Tibial artery (tissue), 4 donors: ENCODE measurements around the gene LHPP.

Source experiments
- DNase-seq, 2 donors: peaks; one replicate each; pipeline ENCODE4 v3.0.0-alpha.2; 2019
- H3K27ac ChIP-seq, 2 donors: fragments of 200-600 bp; sonication (generic) in 1 of 2; 1 replicate in 1 of 2; 2 replicates in 1 of 2; pipeline ENCODE4 v1.5.1; 2018 to 2019; ENCODE audit warnings: mild to moderate bottlenecking in 1 of 2
- H3K27me3 ChIP-seq, 2 donors: fragments of 200-600 bp; sonication (generic) in 1 of 2; one replicate each; pipeline versions ENCODE4 v1.5.1 to v1.6.0; 2016 to 2019
- H3K36me3 ChIP-seq, 3 donors: fragments of 200-600 bp; sonication (generic) in 2 of 3; one replicate each; pipeline ENCODE4 v1.5.1; 2016 to 2019; ENCODE audit warnings: mild to moderate bottlenecking in 2 of 3
- H3K4me1 ChIP-seq, 4 donors: fragments of 200-600 bp; sonication (generic) in 2 of 4; 1 replicate in 3 of 4; 2 replicates in 1 of 4; pipeline ENCODE4 v1.5.1; 2016 to 2019
- H3K4me3 ChIP-seq, 2 donors: fragments of 200-600 bp; sonication (generic) in 1 of 2; 1 replicate in 1 of 2; 2 replicates in 1 of 2; pipeline ENCODE4 v1.5.1; 2018 to 2019; ENCODE audit warnings: mild to moderate bottlenecking in 2 of 2
- H3K9me3 ChIP-seq, 3 donors: fragments of 200-600 bp; sonication (generic) in 1 of 3; one replicate each; pipeline ENCODE4 v1.5.1; 2016 to 2019
- intact Hi-C: fragments of 100-400 bp; cut with DNase I; formaldehyde crosslinking; loops from one replicate; pipeline ENCODE4 v1.15.0; 2023; ENCODE audit warnings: low total_unique reads
- TF ChIP-seq, protein P1 (sequence below), 2 experiments: fragments of 200-600 bp in 1 of 2; fragments of 450-650 bp in 1 of 2; IDR thresholded peaks; one replicate each; pipeline ENCODE4 v1.5.1; 2017 to 2019; ENCODE audit warnings: antibody characterized with exemption in 2 of 2, mild to moderate bottlenecking in 1 of 2, moderate library complexity in 1 of 2

Gene LHPP

DNA sequence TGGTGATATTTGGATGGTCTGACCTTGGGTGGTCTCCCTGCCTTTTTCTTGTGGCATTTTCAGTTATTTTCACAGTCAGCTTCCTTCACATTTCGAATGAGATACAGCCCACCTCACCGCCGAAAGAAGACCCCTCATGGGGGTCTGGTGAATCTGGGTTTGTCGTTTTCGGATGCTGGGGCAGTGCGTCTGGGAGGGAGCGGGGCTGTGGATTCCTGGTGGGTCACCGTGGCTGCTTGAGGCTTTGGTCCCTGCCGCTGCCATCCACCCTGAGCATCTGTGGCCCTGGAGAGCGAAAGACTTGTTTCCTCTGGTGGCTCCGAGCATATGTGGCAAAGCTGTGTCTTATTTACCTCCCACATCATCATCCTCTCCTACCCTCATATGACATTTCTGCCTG lies 43.1 kb downstream of the LHPP start:
- TF ChIP-seq, protein P1, sequence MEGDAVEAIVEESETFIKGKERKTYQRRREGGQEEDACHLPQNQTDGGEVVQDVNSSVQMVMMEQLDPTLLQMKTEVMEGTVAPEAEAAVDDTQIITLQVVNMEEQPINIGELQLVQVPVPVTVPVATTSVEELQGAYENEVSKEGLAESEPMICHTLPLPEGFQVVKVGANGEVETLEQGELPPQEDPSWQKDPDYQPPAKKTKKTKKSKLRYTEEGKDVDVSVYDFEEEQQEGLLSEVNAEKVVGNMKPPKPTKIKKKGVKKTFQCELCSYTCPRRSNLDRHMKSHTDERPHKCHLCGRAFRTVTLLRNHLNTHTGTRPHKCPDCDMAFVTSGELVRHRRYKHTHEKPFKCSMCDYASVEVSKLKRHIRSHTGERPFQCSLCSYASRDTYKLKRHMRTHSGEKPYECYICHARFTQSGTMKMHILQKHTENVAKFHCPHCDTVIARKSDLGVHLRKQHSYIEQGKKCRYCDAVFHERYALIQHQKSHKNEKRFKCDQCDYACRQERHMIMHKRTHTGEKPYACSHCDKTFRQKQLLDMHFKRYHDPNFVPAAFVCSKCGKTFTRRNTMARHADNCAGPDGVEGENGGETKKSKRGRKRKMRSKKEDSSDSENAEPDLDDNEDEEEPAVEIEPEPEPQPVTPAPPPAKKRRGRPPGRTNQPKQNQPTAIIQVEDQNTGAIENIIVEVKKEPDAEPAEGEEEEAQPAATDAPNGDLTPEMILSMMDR (IDR thresholded peaks at IDR 0.05): no peak
- Histone ChIP-seq H3K27me3 (no peaks in the 10 kb centered on the region), H3K4me3 (no peak overlapping the region), H3K9me3 (peaks cover 0 to 5% (median 0%) of the 10 kb centered on the region in 3 donors), H3K27ac (no peak overlapping the region), H3K36me3 (peaks cover 0 to 9% (median 7%) of the 10 kb centered on the region in 3 donors), H3K4me1 (no peaks in the 10 kb centered on the region)
- no peak for DNase-seq
- intact Hi-C loops: no loop called here

DNA sequence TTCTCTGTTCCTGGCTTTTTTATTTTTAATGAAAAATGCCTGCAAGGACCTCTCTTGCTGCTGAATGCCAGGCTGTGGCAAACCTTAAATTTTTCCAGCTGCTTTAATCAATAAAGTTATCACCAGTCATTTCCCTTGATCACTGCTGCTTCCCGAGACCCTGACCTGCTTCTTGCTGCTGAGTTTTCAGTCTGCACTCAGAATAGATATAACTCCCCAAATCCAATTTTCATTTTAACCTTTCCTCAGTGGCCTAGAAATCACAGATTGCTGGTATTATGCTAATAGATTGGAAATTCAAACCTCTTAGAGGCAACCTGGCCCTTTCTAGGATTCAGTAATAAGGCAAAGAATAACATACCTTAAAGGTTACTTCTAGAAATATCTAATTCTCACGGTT lies 43.7 kb downstream of the LHPP start:
- H3K9me3 ChIP-seq: peaks cover 0 to 5% (median 0%) of the 10 kb centered on the region in 3 donors
- DNase-seq: no peak
- no peak overlapping the region for H3K27ac ChIP-seq
- intact Hi-C loops: no loop called here
- peaks cover 0 to 9% (median 7%) of the 10 kb centered on the region in 3 donors for H3K36me3 ChIP-seq
- no peaks in the 10 kb centered on the region for H3K4me1 ChIP-seq
- TF ChIP-seq, protein P1 (IDR thresholded peaks at IDR 0.05): no peak
- H3K27me3 ChIP-seq: no peaks in the 10 kb centered on the region
- H3K4me3 ChIP-seq: no peak overlapping the region

DNA sequence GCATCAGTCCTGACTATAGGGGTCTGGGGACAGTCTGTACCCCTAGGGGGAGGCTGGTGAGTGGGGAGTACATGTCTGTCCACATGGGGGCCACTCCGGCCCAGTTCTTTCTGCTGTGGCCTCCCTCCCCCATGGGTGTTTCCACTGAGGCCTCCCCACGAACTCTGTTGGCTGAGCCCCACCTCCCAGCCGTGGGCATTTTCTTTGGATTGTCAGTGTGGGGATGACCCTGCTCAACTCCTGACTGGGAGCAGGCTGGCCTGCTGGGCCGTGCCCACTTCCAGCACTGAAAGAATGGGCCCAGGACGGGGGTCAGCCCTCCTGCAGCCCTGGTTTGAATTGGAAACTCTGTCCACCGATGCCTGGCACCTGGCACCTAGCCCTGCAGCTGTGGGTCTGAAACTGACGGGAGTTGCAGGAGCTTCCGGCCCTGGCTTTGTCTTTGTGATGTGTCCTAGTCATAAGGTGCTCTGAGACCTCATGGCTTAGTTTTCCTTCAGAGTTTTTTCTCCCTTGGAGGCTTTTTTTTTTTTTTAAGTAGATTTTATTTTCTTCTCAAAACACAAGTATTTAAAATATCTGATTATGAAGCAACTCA lies 46.5 kb downstream of the LHPP start:
- Histone ChIP-seq H3K27ac (no peak overlapping the region), H3K27me3 (no peaks in the 10 kb centered on the region), H3K4me3 (no peak overlapping the region), H3K36me3 (no peaks in the 10 kb centered on the region), H3K4me1 (no peaks in the 10 kb centered on the region), H3K9me3 (no peaks in the 10 kb centered on the region)
- intact Hi-C loops: no loop called here
- no peak for DNase-seq
- TF ChIP-seq, protein P1 (IDR thresholded peaks at IDR 0.05): no peak

DNA sequence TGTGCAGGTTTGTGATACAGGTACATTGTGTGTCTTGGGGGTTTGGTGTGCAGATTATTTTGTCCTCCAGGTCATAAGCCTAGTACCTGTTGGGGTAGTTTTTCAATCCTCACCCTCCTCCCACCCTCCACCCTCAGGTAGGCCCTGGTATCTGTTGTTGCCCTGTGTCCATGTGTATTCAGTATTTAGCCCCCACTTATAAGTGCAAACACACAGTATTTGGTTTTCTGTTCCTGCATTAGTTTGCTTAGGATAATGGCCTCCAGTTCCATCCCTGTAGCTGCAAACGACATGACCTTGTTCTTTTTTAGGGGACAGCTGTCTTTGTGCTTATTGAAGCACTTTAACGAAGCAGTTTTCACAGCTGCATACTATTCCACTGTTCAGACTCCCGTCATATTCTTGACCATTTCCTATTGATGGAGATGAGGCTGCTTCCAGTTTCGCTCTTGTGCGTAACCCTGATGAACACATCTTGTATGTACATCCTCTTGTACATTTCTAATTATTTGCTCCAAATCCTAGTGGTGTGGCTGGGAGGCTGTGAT lies 47.4 kb downstream of the LHPP start:
- H3K9me3 ChIP-seq: no peaks in the 10 kb centered on the region
- H3K36me3 ChIP-seq: no peaks in the 10 kb centered on the region
- DNase-seq: no peak
- no peaks in the 10 kb centered on the region for H3K4me1 ChIP-seq
- H3K27ac ChIP-seq: no peak overlapping the region
- TF ChIP-seq, protein P1 (IDR thresholded peaks at IDR 0.05): no peak
- H3K27me3 ChIP-seq: no peaks in the 10 kb centered on the region
- intact Hi-C loops: no loop called here
- H3K4me3 ChIP-seq: no peak overlapping the region

DNA sequence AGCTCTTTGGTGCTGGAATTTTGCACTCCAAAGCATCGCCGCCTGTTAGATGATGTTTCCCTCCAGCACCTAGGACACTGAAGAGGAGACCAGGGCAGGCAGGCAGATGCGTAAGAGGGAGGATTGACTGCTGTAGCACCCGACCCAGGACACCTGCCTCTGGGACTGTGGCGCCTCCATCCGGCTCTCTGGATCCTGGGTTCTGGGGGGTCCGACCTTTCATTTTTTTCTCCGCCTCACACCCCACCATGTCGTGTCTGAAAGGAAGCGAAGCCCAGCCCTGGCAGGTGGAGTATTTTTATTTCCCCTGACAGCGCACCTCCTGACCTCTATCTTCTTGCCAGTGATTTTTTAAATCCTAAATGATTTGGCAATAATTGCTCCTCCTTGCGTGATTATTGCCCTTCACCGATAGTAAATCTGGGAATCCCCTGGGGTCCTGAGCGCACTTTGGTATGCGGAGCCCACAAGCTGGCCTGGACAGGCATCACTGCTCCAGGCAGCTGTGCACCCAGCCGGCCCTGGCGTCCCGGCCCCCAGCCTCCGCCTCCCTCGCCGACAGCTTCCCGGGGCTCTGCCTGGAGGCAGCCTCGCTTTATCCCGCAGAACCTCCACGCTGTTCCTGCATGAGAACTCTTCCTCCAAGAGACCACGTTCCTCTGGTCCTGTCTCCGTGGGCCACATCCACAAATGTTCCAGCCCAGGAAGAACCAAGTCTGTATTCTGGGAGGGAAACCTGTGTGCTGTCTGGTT lies 48.4 kb downstream of the LHPP start:
- H3K4me3 ChIP-seq: no peak overlapping the region
- H3K27me3 ChIP-seq: no peaks in the 10 kb centered on the region
- intact Hi-C loops: no loop called here
- H3K4me1 ChIP-seq: no peaks in the 10 kb centered on the region
- H3K36me3 ChIP-seq: no peaks in the 10 kb centered on the region
- DNase-seq: no peak
- no peaks in the 10 kb centered on the region for H3K9me3 ChIP-seq
- H3K27ac ChIP-seq: no peak overlapping the region
- TF ChIP-seq, protein P1 (IDR thresholded peaks at IDR 0.05): no peak
